IMR-90 (cell line): ENCODE results near the gene NDRG4. TPM values are rescaled to one million over a fixed set of nuclear protein-coding genes. Genes with fewer than 3 reads are reported as not detected.

Experiments used
- ATAC-seq: fragments of 200-7000 bp; cut with Tn5 transposase; 2 replicates; pipeline ENCODE4 v1.9.1; 2020; ENCODE audit warnings: low read depth, mild to moderate bottlenecking, moderate library complexity
- BruUV-seq: library from RNA; stranded (reverse); fragments of 400-500 nt; replicated peaks from 2 replicates; lab custom pipeline; 2021; lab: Mats Ljungman, UMichigan
- CTCF ChIA-PET: fragments of 300-600 bp; formaldehyde crosslinking; extraction: SDS; loops from one replicate; lab custom pipeline; 2021; ENCODE audit warnings: antibody characterized with exemption; lab: Yijun Ruan, JAX
- POLR2A ChIA-PET: fragments of 300-600 bp; sonication (Branson Sonifier 250); formaldehyde crosslinking; loops from one replicate; lab custom pipeline; 2022; ENCODE audit warnings: antibody characterized with exemption; ENCODE audit not compliant: unreplicated experiment; lab: Charles Lee
- DNase-seq: peaks from one replicate; pipeline ENCODE4 v3.0.0; 2013
- H2AFZ ChIP-seq: replicated peaks from 2 replicates; pipeline ENCODE3; 2013; ENCODE audit warnings: low read length, mild to moderate bottlenecking; ENCODE audit not compliant: poor library complexity
- H2AK5ac ChIP-seq: 2 replicates; pipeline ENCODE4 v1.6.1; 2013; ENCODE audit warnings: low read depth, low read length, inconsistent platforms
- H2AK9ac ChIP-seq: replicated peaks from 2 replicates; pipeline ENCODE3; 2013; ENCODE audit warnings: mild to moderate bottlenecking, low read depth, low read length, moderate library complexity; ENCODE audit not compliant: poor library complexity
- H2BK120ac ChIP-seq: 2 replicates; pipeline ENCODE4 v1.6.1; 2013; ENCODE audit warnings: low read depth, low read length, inconsistent platforms
- H2BK15ac ChIP-seq: 3 replicates; pipeline ENCODE4 v1.6.1; 2013; ENCODE audit warnings: low read depth, low read length, inconsistent platforms
- H2BK20ac ChIP-seq: 2 replicates; pipeline ENCODE4 v1.6.1; 2013; ENCODE audit warnings: low read depth, mild to moderate bottlenecking, inconsistent platforms, low read length, moderate library complexity
- H2BK5ac ChIP-seq: 2 replicates; pipeline ENCODE4 v1.6.1; 2013; ENCODE audit warnings: mild to moderate bottlenecking, low read depth, low read length, inconsistent platforms; ENCODE audit not compliant: poor library complexity, severe bottlenecking
- H3K14ac ChIP-seq: replicated peaks from 2 replicates; pipeline ENCODE4 v1.6.1; 2013; ENCODE audit warnings: low read depth, low read length, inconsistent platforms
- H3K18ac ChIP-seq: 2 replicates; pipeline ENCODE4 v1.6.1; 2013; ENCODE audit warnings: low read depth, low read length, control low read depth
- H3K23ac ChIP-seq: 2 replicates; pipeline ENCODE4 v1.6.1; 2013; ENCODE audit warnings: low read depth, low read length, inconsistent platforms
- H3K27ac ChIP-seq: 2 replicates; pipeline ENCODE4 v1.5.1; 2013; ENCODE audit warnings: mild to moderate bottlenecking, control low read depth, low read length; ENCODE audit not compliant: insufficient read depth
- H3K27me3 ChIP-seq: 2 replicates; pipeline ENCODE4 v1.6.1; 2013; ENCODE audit warnings: low read length; ENCODE audit not compliant: control insufficient read depth, insufficient read depth
- H3K36me3 ChIP-seq: 2 replicates; pipeline ENCODE4 v1.6.1; 2013; ENCODE audit warnings: low read length, mixed read lengths; ENCODE audit not compliant: control insufficient read depth, insufficient read depth
- H3K4ac ChIP-seq: 2 replicates; pipeline ENCODE4 v1.6.1; 2013; ENCODE audit warnings: low read depth, low read length, inconsistent platforms
- H3K4me1 ChIP-seq: 2 replicates; pipeline ENCODE4 v1.6.1; 2013; ENCODE audit warnings: low read length, mixed read lengths; ENCODE audit not compliant: control insufficient read depth, insufficient read depth
- H3K4me2 ChIP-seq: 2 replicates; pipeline ENCODE4 v1.6.1; 2013; ENCODE audit warnings: low read depth, mild to moderate bottlenecking, control low read depth, low read length, moderate library complexity
- H3K4me3 ChIP-seq: 2 replicates; pipeline ENCODE4 v1.5.1; 2013; ENCODE audit warnings: low read depth, mild to moderate bottlenecking, control low read depth, low read length, moderate library complexity; ENCODE audit not compliant: insufficient read depth
- H3K56ac ChIP-seq: 2 replicates; pipeline ENCODE4 v1.6.1; 2013; ENCODE audit warnings: low read length, inconsistent platforms; ENCODE audit not compliant: insufficient read depth; ENCODE audit errors: extremely low read depth
- H3K79me1 ChIP-seq, 2 experiments: 2 replicates each; pipeline ENCODE4 v1.6.1; 2013; ENCODE audit warnings: low read length in 2 of 2, inconsistent platforms in 1 of 2, low read depth in 1 of 2
- H3K9ac ChIP-seq: 2 replicates; pipeline ENCODE4 v1.6.1; 2013; ENCODE audit warnings: low read depth, low read length, control low read depth
- H3K9me1 ChIP-seq: 2 replicates; pipeline ENCODE4 v1.6.1; 2013; ENCODE audit warnings: low read length, inconsistent platforms; ENCODE audit not compliant: insufficient read depth
- H3K9me3 ChIP-seq: 2 replicates; pipeline ENCODE4 v1.6.1; 2013; ENCODE audit warnings: low read length; ENCODE audit not compliant: control insufficient read depth, insufficient read depth
- H4K20me1 ChIP-seq: 2 replicates; pipeline ENCODE4 v1.6.1; 2013; ENCODE audit warnings: low read length, inconsistent platforms; ENCODE audit not compliant: insufficient read depth
- H4K5ac ChIP-seq: 2 replicates; pipeline ENCODE4 v1.6.1; 2013; ENCODE audit warnings: mild to moderate bottlenecking, low read depth, low read length, control low read depth
- H4K8ac ChIP-seq, 2 experiments: 2 replicates each; pipeline ENCODE4 v1.6.1; 2013; ENCODE audit warnings: low read depth in 2 of 2, low read length in 2 of 2, control low read depth in 1 of 2, inconsistent platforms in 1 of 2
- H4K91ac ChIP-seq: 2 replicates; pipeline ENCODE4 v1.6.1; 2013; ENCODE audit warnings: low read depth, low read length, inconsistent platforms; ENCODE audit not compliant: insufficient read depth
- BHLHE40 ChIP-seq: fragments of 150-350 bp; IDR thresholded peaks from 2 replicates; pipeline ENCODE4 v1.6.1; 2016; ENCODE audit warnings: mild to moderate bottlenecking, low read depth, low read length
- CEBPB ChIP-seq: IDR thresholded peaks from 2 replicates; pipeline ENCODE4 v1.6.1; 2012; ENCODE audit warnings: low read depth, low read length, improper control_type of control experiment
- CHD1 ChIP-seq: IDR thresholded peaks from 2 replicates; pipeline ENCODE4 v1.6.1; 2012; ENCODE audit warnings: low read depth, low read length, improper control_type of control experiment
- FOS ChIP-seq: fragments of 150-350 bp; IDR thresholded peaks from 2 replicates; pipeline ENCODE4 v1.6.1; 2016; ENCODE audit warnings: low read depth, low read length
- MAFK ChIP-seq: IDR thresholded peaks from 2 replicates; pipeline ENCODE4 v1.6.1; 2012; ENCODE audit warnings: low read depth, low read length, improper control_type of control experiment
- MAZ ChIP-seq: IDR thresholded peaks from 2 replicates; pipeline ENCODE4 v1.6.1; 2012; ENCODE audit warnings: low read depth, mild to moderate bottlenecking, low read length, improper control_type of control experiment, moderate library complexity, borderline replicate concordance
- MXI1 ChIP-seq: IDR thresholded peaks from 2 replicates; pipeline ENCODE4 v1.6.1; 2012; ENCODE audit warnings: low read depth, mild to moderate bottlenecking, low read length, moderate library complexity, borderline replicate concordance
- NFE2L2 ChIP-seq: fragments of 150-350 bp; IDR thresholded peaks from 2 replicates; pipeline ENCODE4 v1.6.1; 2016; ENCODE audit warnings: low read depth, mild to moderate bottlenecking, low read length
- POLR2A ChIP-seq: IDR thresholded peaks from 2 replicates; pipeline ENCODE4 v1.6.1; 2012; ENCODE audit warnings: mild to moderate bottlenecking, low read depth, low read length
- RAD21 ChIP-seq: IDR thresholded peaks from 2 replicates; pipeline ENCODE4 v1.6.1; 2012; ENCODE audit warnings: low read length, improper control_type of control experiment
- RCOR1 ChIP-seq: IDR thresholded peaks from 2 replicates; pipeline ENCODE4 v1.6.1; 2012; ENCODE audit warnings: mild to moderate bottlenecking, low read length, improper control_type of control experiment; ENCODE audit not compliant: insufficient replicate concordance
- RFX5 ChIP-seq: IDR thresholded peaks from 2 replicates; pipeline ENCODE4 v1.8.0; 2012; ENCODE audit warnings: low read depth, mild to moderate bottlenecking, low read length, moderate library complexity
- SMC3 ChIP-seq: fragments of 150-350 bp; IDR thresholded peaks from 2 replicates; pipeline ENCODE4 v1.6.1; 2016; ENCODE audit warnings: low read depth, mild to moderate bottlenecking, antibody characterized with exemption, low read length, moderate library complexity
- USF2 ChIP-seq: fragments of 150-350 bp; IDR thresholded peaks from 2 replicates; pipeline ENCODE4 v1.6.1; 2017; ENCODE audit warnings: mild to moderate bottlenecking, antibody characterized with exemption, low read length, low read depth
- WGBS, 2 experiments: methylation state at CpG; one replicate each; pipeline versions ENCODE4 v1.1.5 to v1.1.7; 2013; ENCODE audit warnings: missing lambda C conversion rate in 2 of 2; ENCODE audit not compliant: insufficient read length in 1 of 2; ENCODE audit errors: extremely low coverage in 2 of 2; 5-methylcytosine and 5-hydroxymethylcytosine counted together
- dilution Hi-C: fragments of 300-500 bp; cut with HindIII; formaldehyde crosslinking; loops from one replicate; pipeline ENCODE4 v1.14.3; 2018; ENCODE audit warnings: low sequenced_read_pairs; ENCODE audit not compliant: unreplicated experiment
- in situ Hi-C: fragments of 300-500 bp; cut with MboI; formaldehyde crosslinking; loops from 3 replicates; pipeline ENCODE4 v1.14.3; 2019; ENCODE audit warnings: low sequenced_read_pairs, inconsistent platforms, mixed read lengths
- intact Hi-C: fragments of 100-400 bp; cut with micrococcal nuclease; formaldehyde crosslinking; loops from 2 replicates; pipeline ENCODE4 v1.10.0; 2022
- polyA plus RNA-seq, 3 experiments: library from polyadenylated mRNA; depleted of rRNA; stranded (reverse); fragments of >200 nt; gene quantifications; 2 replicates each; pipeline ENCODE4 v1.2.3, GENCODE V29; 2012; ENCODE audit warnings: low replicate concordance in 1 of 3
- total RNA-seq: library from RNA; depleted of rRNA; stranded (reverse); fragments of >200 nt; gene quantifications from 2 replicates; pipeline ENCODE4 v1.2.3, GENCODE V29; 2012
- TF ChIP-seq, protein P1 (sequence below): conservative IDR thresholded peaks from 2 replicates; pipeline ENCODE4 v1.5.1; 2012; ENCODE audit warnings: mild to moderate bottlenecking, low read depth, low read length, improper control_type of control experiment
- TF ChIP-seq, protein P2 (sequence below): fragments of 150-350 bp; IDR thresholded peaks from 2 replicates; pipeline ENCODE4 v1.6.1; 2016; ENCODE audit warnings: low read depth, mild to moderate bottlenecking, low read length, moderate library complexity, borderline replicate concordance

The NDRG4 gene
- total and polyA plus RNA-seq, 2 of the 4 experiments (the other 2 are of a cell fraction): 10.9 to 23.5 TPM

- H3K27me3 ChIP-seq: peaks cover 20% of the 10 kb centered on the region
- no peak overlapping the region for H4K91ac ChIP-seq
- H3K18ac ChIP-seq: no peak overlapping the region
- H2AK5ac ChIP-seq: no peak overlapping the region
- TF ChIP-seq BHLHE40 (no peak), POLR2A (no peak), SMC3 (no peak), CHD1 (no peak), USF2 (no peak), MXI1 (no peak), MAFK (no peak), RAD21 (no peak), FOS (no peak), MAZ (no peak), RCOR1 (no peak), NFE2L2 (no peak), CEBPB (no peak), RFX5 (no peak)
- TF ChIP-seq, protein P1, sequence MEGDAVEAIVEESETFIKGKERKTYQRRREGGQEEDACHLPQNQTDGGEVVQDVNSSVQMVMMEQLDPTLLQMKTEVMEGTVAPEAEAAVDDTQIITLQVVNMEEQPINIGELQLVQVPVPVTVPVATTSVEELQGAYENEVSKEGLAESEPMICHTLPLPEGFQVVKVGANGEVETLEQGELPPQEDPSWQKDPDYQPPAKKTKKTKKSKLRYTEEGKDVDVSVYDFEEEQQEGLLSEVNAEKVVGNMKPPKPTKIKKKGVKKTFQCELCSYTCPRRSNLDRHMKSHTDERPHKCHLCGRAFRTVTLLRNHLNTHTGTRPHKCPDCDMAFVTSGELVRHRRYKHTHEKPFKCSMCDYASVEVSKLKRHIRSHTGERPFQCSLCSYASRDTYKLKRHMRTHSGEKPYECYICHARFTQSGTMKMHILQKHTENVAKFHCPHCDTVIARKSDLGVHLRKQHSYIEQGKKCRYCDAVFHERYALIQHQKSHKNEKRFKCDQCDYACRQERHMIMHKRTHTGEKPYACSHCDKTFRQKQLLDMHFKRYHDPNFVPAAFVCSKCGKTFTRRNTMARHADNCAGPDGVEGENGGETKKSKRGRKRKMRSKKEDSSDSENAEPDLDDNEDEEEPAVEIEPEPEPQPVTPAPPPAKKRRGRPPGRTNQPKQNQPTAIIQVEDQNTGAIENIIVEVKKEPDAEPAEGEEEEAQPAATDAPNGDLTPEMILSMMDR: no peak
- TF ChIP-seq, protein P2, sequence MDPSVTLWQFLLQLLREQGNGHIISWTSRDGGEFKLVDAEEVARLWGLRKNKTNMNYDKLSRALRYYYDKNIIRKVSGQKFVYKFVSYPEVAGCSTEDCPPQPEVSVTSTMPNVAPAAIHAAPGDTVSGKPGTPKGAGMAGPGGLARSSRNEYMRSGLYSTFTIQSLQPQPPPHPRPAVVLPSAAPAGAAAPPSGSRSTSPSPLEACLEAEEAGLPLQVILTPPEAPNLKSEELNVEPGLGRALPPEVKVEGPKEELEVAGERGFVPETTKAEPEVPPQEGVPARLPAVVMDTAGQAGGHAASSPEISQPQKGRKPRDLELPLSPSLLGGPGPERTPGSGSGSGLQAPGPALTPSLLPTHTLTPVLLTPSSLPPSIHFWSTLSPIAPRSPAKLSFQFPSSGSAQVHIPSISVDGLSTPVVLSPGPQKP: no peak
- no peak overlapping the region for H3K4me3 ChIP-seq
- H4K8ac ChIP-seq: no peak overlapping the region
- H2BK15ac ChIP-seq: no peak overlapping the region
- intact Hi-C loops (no loop called here), in situ Hi-C loops (no loop called here), dilution Hi-C loops (no loop called here)
- H3K9me3 ChIP-seq: no peaks in the 10 kb centered on the region
- H3K4me2 ChIP-seq: no peak overlapping the region
- H2BK5ac ChIP-seq: no peak overlapping the region
- H2BK120ac ChIP-seq: no peak overlapping the region
- no peaks in the 10 kb centered on the region for H3K79me1 ChIP-seq
- no peaks in the 10 kb centered on the region for H3K4me1 ChIP-seq
- H4K5ac ChIP-seq: no peak overlapping the region
- BruUV-seq: no TSS peak
- ChIA-PET POLR2A (no interaction called here), CTCF (no interaction called here)
- DNase-seq (no peak), ATAC-seq (no peak)
- no peak overlapping the region for H3K9ac ChIP-seq
- H3K27ac ChIP-seq: no peak overlapping the region
- no peak overlapping the region for H2AFZ ChIP-seq
- no peak overlapping the region for H3K4ac ChIP-seq
- H3K56ac ChIP-seq: no peak overlapping the region
- no CpG with 5 or more reads among the region's 2 CpGs for WGBS, 2 experiments
- H3K23ac ChIP-seq: no peak overlapping the region
- H4K20me1 ChIP-seq: no peaks in the 10 kb centered on the region
- H3K14ac ChIP-seq: no peak overlapping the region
- no peaks in the 10 kb centered on the region for H3K9me1 ChIP-seq
- no peak overlapping the region for H2AK9ac ChIP-seq
- H3K36me3 ChIP-seq: no peaks in the 10 kb centered on the region
- no peak overlapping the region for H2BK20ac ChIP-seq
These were observed 45.8 kb upstream of the NDRG4 start for GRCh38 chr16:58454178-58454577.
